Measurements from ENCODE around the gene SHISA5.
"Not testable (repeated sequence)": the region's sequence is repeated elsewhere in the genome, so short reads cannot be mapped to it uniquely, and the experiment has no call there.

The SHISA5 gene, protein sequence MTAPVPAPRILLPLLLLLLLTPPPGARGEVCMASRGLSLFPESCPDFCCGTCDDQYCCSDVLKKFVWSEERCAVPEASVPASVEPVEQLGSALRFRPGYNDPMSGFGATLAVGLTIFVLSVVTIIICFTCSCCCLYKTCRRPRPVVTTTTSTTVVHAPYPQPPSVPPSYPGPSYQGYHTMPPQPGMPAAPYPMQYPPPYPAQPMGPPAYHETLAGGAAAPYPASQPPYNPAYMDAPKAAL

DNA sequence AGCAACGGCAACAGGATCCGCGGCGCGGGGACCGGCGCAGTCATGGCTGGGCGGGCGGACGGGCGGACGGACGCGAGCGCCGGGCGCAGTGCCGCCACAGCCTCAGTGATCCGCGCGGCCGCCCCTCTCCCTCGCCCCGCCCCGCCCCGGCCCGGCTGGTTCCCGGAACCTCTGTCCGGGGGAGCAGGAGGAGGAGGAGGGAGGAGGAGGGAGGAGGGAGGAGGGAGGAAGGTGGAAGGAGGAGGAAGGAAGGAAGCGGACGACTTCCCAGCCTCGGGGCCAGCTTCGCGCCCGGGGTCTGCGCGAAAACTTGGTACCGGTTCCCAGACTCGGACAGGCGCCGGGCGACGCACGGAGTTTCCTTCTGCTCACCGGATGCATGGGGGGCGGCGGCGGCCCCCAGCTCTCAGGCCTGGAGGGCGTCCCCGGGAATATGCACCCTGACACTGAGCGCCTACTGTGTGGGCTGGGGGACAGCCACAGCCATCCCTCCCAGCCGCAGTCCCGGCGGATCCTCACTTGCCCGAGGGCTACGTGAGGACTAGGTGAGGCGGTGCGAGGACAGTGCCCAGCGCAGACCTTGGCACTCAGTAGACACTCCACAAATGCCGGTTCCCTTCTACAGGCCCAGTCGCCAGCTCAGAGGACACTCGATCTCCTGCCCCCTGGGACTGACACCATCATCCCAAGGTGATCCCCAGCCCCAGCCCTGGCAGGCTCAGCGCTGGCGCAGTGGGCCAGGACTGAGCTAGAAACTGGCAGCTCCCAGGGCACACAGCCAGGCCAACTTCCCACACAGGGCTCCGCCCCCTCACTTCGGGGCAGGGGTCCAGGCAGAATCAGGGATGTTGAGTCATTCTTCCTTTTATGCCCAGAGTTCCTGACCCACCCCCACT, at the start of gene SHISA5:
SHISA5 (minus strand) TSS at position 124 of the 896 bp plus-strand sequence; CDS start at position 44, 80 bp downstream.
- DNase-seq (ENCODE audit: low read depth) = peak; percentile 59

- DNase-seq (ENCODE audit: low read depth) = no peak
These were observed 49.4 kb upstream of the SHISA5 start for GRCh38 chr3:48553361-48553760.

GRCh38 chr3:48552111-48552951, 48.4 kb upstream of the SHISA5 start:
- no peak for DNase-seq (ENCODE audit: low read depth)

- not testable (repeated sequence) for DNase-seq (ENCODE audit: low read depth)
These were observed 47.7 kb upstream of the SHISA5 start for GRCh38 chr3:48551651-48552050.

DNA sequence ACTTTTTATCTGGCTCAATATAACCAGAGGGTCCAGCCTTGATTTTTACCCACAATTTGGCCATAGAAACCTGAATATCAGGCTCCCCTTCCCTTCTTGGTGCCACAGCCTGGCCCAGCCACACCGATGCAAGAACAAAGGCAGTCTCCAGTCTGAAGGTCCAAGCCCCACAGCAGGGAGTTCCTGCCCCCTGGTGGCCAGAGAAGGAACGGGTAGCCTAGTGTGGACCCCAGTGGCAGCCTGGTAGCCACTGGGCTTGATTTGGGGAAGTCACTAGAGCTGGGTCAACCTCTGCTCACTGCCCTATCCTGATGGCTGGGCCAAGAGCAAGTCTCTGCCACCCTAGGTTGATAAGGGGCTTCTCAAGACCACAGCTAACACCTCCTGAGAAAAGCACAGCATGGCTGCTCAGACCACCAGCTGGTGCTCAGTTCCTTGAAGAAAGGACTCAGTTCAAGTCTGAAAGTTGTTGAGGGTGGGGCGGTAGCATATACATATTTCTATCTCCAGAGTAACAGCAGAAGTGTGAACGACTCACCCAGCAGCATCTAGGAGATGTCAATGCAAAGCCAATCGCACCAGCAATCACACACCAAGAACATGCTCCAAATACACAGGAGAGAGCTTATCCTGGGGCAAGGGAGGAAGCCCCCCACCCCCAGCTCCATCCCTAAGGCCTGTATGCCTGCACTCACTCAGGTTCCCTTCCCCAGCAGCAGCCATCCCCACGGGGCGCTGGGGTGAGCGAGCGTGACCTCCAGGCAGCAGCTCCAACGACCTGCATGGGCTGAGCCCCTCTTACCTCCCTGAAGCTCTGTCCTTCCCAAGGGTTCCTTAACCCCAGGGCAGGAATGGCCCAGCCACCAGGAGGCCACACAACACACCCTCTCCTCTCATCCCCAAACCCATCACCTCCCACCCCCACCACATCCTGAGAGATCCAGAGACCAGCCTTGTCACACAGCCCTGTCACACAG, 45.0 kb upstream of the SHISA5 start:
- DNase-seq (ENCODE audit: low read depth) = peak; percentile 62

DNA sequence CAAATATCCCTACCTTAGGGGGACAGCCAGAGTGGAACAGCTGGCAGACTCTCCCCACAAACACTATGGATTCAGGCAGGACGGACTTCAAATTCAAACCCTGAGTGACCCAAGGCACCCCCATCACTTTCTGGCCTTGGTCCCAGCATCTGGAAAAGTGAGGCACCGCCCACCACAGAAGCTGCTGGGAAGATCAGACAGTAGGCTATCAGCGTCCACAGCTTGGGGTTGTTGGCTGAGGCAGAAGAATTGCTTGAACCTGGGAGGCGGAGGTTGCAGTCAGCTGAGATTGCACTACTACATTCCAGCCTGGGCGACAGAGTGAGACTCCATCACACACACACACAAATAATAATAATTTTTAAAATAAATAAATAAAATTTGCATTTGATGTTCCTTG, 44.2 kb upstream of the SHISA5 start:
- DNase-seq (ENCODE audit: low read depth) = no peak

GRCh38 chr3:48546203-48546829, 42.3 kb upstream of the SHISA5 start:
- no peak for DNase-seq (ENCODE audit: low read depth)

DNA sequence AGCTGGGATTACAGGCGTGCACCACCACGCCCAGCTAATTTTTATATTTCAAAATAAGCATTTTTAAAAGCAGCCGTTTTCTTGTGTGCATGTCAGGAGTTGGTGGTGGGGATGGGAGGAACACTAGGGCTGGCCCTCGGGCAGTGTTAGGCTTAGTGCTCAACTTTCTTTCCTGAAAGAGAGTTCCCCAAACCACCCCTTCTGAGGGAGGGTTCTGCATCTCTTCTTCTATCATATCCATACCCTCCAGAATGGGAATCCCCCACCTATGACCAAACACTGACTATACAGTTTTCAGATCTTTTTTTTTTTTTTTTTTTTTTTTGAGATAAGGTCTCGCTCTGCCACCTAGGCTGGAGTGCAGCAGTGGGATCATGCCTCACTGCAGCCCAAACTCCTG, 40.2 kb upstream of the SHISA5 start:
- no peak for DNase-seq (ENCODE audit: low read depth)

GRCh38 chr3:48543271-48543866, 39.4 kb upstream of the SHISA5 start:
- DNase-seq (ENCODE audit: low read depth) = no peak

DNA sequence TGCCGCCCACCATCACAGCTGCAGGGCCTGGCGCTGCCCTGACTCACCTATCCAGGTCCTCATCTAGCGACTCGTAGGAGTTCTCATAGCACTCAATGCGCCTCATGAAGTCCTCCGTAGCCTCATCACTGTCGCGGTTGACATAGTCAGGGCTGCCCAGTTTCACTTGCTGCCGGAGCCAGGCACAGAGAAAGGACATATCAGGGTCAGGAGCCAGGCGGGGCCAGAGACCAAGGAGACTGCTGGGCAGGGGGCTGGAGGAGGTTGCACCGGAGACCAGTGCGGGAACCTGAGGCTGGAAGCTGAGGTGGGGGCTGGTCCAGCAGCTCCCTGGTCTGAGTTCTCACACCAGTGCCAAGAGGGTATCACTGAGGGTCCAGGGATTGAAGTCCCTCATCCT, 34.5 kb upstream of the SHISA5 start:
- no peak for DNase-seq (ENCODE audit: low read depth)

DNA sequence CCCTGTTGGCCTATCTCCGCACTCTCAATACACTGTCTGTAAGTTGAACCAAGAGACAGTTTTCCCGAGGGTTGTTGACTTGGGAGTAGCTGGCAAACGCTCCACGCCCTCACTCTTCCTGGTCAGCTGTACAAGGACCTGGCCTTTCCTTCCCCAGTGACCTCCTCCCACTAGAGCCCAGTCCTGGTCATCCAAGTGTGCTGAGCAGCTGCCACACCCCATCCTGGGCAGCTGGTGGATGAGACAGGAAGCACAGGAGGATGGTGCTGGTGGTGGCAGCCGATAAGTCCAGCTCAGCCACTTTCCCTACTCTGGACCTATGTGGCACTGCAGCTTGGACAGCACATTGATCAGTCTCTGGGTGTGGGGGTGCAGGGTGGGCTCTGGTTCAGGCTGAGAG, 32.8 kb upstream of the SHISA5 start:
- DNase-seq (ENCODE audit: low read depth) = no peak

- DNase-seq (ENCODE audit: low read depth) = no peak
These were observed 32.1 kb upstream of the SHISA5 start for GRCh38 chr3:48536116-48536515.

DNA sequence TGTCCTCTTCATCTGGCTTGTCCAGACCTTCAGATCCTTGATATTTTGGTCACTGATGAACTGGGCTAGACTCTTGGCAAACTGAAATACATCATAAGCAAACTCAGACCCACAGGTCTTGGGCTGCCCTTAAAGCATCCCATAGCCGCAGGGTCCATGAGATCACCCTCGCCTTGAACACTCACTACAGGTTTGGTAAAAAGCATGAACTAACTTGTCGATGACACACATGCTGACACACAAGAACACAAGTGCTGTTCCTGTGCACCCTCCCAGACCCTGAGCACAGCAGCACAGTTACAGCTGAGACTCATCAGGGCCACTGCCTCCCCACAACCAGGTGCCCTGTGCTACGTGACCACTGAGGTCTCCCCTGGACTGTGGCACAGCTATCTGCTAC, 31.6 kb upstream of the SHISA5 start:
- DNase-seq (ENCODE audit: low read depth) = no peak

- no peak for DNase-seq (ENCODE audit: low read depth)
These were observed 29.0 kb upstream of the SHISA5 start for GRCh38 chr3:48532977-48533337.

- no peak for DNase-seq (ENCODE audit: low read depth)
These were observed 28.4 kb upstream of the SHISA5 start for GRCh38 chr3:48532271-48532976.

- not testable (repeated sequence) for DNase-seq (ENCODE audit: low read depth)
These were observed 26.7 kb upstream of the SHISA5 start for GRCh38 chr3:48530701-48531100.

DNA sequence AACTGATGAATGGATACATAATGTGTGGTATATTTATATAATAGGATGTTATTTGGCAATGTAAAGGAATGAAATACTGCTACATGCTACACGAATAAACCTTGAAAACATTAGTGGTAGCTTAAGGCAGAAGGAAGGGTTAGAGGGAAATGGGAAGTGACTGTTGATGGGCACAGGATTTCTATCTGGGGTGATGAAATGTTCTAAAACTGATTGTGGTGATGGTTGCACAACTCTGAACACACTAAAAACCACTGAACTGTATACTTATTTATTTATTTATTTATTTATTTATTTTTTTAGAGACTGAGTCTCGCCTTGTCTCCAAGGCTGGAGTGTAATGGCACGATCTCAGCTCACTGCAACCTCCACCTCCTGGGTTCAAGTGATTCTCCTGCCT, 24.8 kb upstream of the SHISA5 start:
- no peak for DNase-seq (ENCODE audit: low read depth)

GRCh38 chr3:48528048-48528447, 24.1 kb upstream of the SHISA5 start:
- no peak for DNase-seq (ENCODE audit: low read depth)

DNA sequence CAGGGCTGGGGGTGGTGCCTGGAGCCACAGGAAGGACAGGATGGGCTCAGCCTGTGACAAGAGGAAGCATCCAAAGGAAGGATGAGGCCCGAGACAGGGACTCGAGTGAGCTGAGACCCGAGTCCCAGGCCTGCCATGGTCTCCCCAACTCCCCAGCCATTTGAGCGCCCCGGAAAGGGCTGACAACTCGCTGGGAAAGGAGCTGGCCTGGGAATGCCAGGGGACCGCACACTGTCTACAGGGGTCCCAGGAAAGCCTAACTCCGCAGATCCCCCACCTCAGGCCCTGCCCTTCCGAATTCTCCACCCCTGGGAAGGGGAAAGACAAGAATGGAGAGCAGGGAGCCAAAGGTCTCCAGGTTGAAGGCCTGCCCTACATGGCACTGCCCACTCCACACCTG, 21.0 kb upstream of the SHISA5 start:
- no peak for DNase-seq (ENCODE audit: low read depth)

- DNase-seq (ENCODE audit: low read depth) = no peak
These were observed 17.7 kb upstream of the SHISA5 start for GRCh38 chr3:48521635-48522034.
